Measurements from ENCODE around the gene PHOSPHO1. TPM values are rescaled to one million over a fixed set of nuclear protein-coding genes. Genes with fewer than 3 reads are reported as not detected.

Gene PHOSPHO1
- total RNA-seq, 4 donors from 2014 or later: not detected

GRCh38 chr17:49260817-49261291, 30.3 kb upstream of the PHOSPHO1 start:
- no peak for TF ChIP-seq CTCF (IDR thresholded peaks at IDR 0.05; ENCODE audit: low read depth)

GRCh38 chr17:49260011-49260816, 29.6 kb upstream of the PHOSPHO1 start:
- TF ChIP-seq CTCF (IDR thresholded peaks at IDR 0.05; ENCODE audit: low read depth): no peak

GRCh38 chr17:49259663-49260010, 29.1 kb upstream of the PHOSPHO1 start:
- TF ChIP-seq CTCF (IDR thresholded peaks at IDR 0.05; ENCODE audit: low read depth): no peak

GRCh38 chr17:49258394-49258793, 27.8 kb upstream of the PHOSPHO1 start:
- no peak for TF ChIP-seq CTCF (IDR thresholded peaks at IDR 0.05; ENCODE audit: low read depth)

GRCh38 chr17:49255125-49255524, 24.5 kb upstream of the PHOSPHO1 start:
- TF ChIP-seq CTCF (IDR thresholded peaks at IDR 0.05; ENCODE audit: low read depth): no peak

DNA sequence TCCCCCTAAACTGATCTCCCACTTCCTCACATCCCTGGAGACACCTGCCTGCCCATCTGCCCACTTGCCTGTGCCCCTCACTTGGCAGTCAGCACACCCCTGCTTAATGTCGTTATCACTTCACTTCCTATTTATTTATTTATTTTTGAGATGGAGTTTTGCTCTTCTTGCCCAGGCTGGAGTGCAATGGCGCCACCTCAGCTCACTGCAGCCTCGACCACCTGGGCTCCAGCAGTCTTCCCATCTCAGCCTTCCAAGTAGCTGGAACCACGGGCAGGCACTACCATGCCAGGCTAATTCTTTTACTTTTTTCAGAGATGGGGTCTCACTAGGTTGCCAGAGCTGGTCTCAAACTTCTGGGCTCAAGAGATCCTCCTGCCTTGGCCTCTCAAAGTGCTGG, 23.5 kb upstream of the PHOSPHO1 start:
- TF ChIP-seq CTCF (IDR thresholded peaks at IDR 0.05; ENCODE audit: low read depth): no peak

DNA sequence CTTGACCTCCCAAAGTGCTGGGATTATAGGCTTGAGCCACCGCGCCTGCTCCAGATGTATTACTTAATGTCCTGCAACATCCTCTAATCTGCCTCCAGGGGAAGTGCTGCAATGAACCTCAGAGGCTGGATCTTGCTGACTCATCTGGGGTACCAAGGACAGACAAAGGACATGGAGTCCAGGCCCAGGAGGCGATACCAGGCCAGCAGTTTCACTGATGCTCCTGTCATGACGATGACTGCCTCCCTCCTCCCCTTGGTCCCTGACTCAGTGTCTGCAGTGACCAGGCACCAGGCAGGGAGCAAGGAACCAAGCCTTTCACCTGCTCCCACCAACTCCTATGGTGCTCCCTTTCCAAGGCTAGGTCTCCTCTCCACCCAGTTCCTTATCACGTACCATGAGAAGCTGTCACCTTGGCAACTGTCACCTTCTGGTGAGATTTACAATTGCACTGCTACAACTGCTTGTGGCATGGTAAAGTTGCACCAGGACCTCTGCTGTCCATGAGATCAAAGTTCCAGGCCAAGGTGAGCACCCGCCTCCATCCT, 21.6 kb upstream of the PHOSPHO1 start:
- no peak for TF ChIP-seq CTCF (IDR thresholded peaks at IDR 0.05; ENCODE audit: low read depth)
